A549 (cell line): ENCODE results near the gene DMRT2.

Experiments used
- BHLHE40 ChIP-seq: IDR thresholded peaks from 2 replicates; pipeline ENCODE4 v1.6.1; 2012; ENCODE audit warnings: low read depth, low read length, inconsistent platforms
- CTCF ChIP-seq: fragments of >200 bp; sonication (Bioruptor Twin); formaldehyde crosslinking; IDR thresholded peaks from 3 replicates; pipeline ENCODE4 v1.5.1; 2016
- EHF ChIP-seq: fragments of 250-450 bp; sonication (Bioruptor Pico); IDR thresholded peaks from 2 replicates; pipeline ENCODE4 v1.5.0; 2020; ENCODE audit warnings: mild to moderate bottlenecking
- ELK1 ChIP-seq: fragments of 150-350 bp; IDR thresholded peaks from 2 replicates; pipeline ENCODE4 v1.6.1; 2014; ENCODE audit warnings: low read depth, mild to moderate bottlenecking, low read length
- EP300 ChIP-seq, 2 experiments: fragments of >200 bp; sonication (Bioruptor Twin); formaldehyde crosslinking; IDR thresholded peaks; 2 replicates in 1 of 2; 3 replicates in 1 of 2; pipeline ENCODE4 v1.6.1; 2016 to 2017
- HOXA7 ChIP-seq: fragments of 250-450 bp; sonication (Bioruptor Pico); IDR thresholded peaks from 2 replicates; pipeline ENCODE4 v1.5.0; 2020; ENCODE audit warnings: mild to moderate bottlenecking, moderate library complexity
- PBX3 ChIP-seq: IDR thresholded peaks from 2 replicates; pipeline ENCODE4 v1.6.1; 2012
- POLR2A ChIP-seq: IDR thresholded peaks from 2 replicates; pipeline ENCODE4 v1.6.1; 2012; ENCODE audit warnings: mild to moderate bottlenecking, low read length
- REST ChIP-seq: fragments of 200-600 bp; sonication (generic); IDR thresholded peaks from 2 replicates; pipeline ENCODE4 v1.6.1; 2016; ENCODE audit warnings: antibody characterized with exemption, mild to moderate bottlenecking, moderate library complexity
- RFX5 ChIP-seq: fragments of 450-650 bp; IDR thresholded peaks from 2 replicates; pipeline ENCODE4 v1.7.1; 2014; ENCODE audit warnings: antibody characterized with exemption, mild to moderate bottlenecking, moderate library complexity
- ZC3H11A ChIP-seq: fragments of 450-650 bp; IDR thresholded peaks from 2 replicates; pipeline ENCODE4 v1.6.1; 2014; ENCODE audit warnings: antibody characterized with exemption, mild to moderate bottlenecking
- ZFP36 ChIP-seq: fragments of 450-650 bp; IDR thresholded peaks from 2 replicates; pipeline ENCODE4 v1.6.1; 2014; ENCODE audit warnings: borderline replicate concordance; ENCODE audit not compliant: partially characterized antibody

DNA sequence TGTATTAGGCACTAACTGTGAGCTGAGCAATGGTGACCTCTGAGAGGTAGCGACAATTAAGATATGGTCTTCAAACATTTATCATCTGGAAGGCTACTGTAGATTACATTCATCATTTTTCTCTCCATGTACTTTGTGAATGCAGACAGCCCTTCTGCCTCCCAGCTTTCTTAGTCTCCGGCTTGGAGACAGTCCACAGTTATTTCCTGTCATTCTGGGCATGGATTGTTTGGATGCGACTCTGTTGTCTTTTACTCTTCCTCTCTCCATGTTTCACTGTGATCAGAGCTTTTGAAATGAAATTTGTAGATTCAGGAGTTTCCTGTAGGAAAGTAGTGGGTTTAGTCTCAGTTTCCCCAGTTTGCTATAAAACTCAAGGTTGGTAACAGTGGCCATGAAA lies 20.5 kb downstream of the DMRT2 start:
- TF ChIP-seq EP300 (IDR thresholded peaks at IDR 0.05): no peak
- TF ChIP-seq PBX3: no peak
- no peak for TF ChIP-seq CTCF
- no peak for TF ChIP-seq EHF (CRISPR knock-in tag)
- TF ChIP-seq ZC3H11A: no peak
- TF ChIP-seq HOXA7 (CRISPR knock-in tag): no peak
- TF ChIP-seq ELK1: no peak
- TF ChIP-seq ZFP36: no peak
- no peak for TF ChIP-seq REST
- no peak for TF ChIP-seq BHLHE40
- TF ChIP-seq RFX5: no peak
- no peak for TF ChIP-seq POLR2A
